ES-I3 (cell line): ENCODE results near the gene RGSL1.

ENCODE experiments used
- H3K36me3 ChIP-seq: 2 replicates; pipeline ENCODE4 v1.6.1; 2013; ENCODE audit warnings: mild to moderate bottlenecking, low read length, control low read depth, moderate library complexity; ENCODE audit not compliant: insufficient read depth
- H3K4me1 ChIP-seq: 2 replicates; pipeline ENCODE4 v1.6.1; 2013; ENCODE audit warnings: mild to moderate bottlenecking, control low read depth, low read length; ENCODE audit not compliant: insufficient read depth
- H3K9ac ChIP-seq: 2 replicates; pipeline ENCODE4 v1.6.1; 2013; ENCODE audit warnings: low read depth, mild to moderate bottlenecking, low read length, moderate library complexity
- H3K9me3 ChIP-seq: 2 replicates; pipeline ENCODE4 v1.6.1; 2013; ENCODE audit warnings: mild to moderate bottlenecking, low read length, moderate library complexity; ENCODE audit not compliant: control insufficient read depth, insufficient read depth

RGSL1 gene

GRCh38 chr1:182600036-182600713 lies 150.2 kb downstream of the RGSL1 start:
- H3K9me3 ChIP-seq = no peaks in the 10 kb centered on the region
- no peak overlapping the region for H3K9ac ChIP-seq
- H3K4me1 ChIP-seq = peaks cover 9% of the 10 kb centered on the region; the same call in 1 of the 2 replicates
- no peaks in the 10 kb centered on the region; the same call in 1 of the 2 replicates for H3K36me3 ChIP-seq

- Histone ChIP-seq H3K36me3 (no peaks in the 10 kb centered on the region; the same call in 1 of the 2 replicates), H3K9ac (no peak overlapping the region), H3K4me1 (peaks cover 9% of the 10 kb centered on the region; the same call in 1 of the 2 replicates), H3K9me3 (no peaks in the 10 kb centered on the region)
Measured at GRCh38 chr1:182600745-182601415, 150.9 kb downstream of the RGSL1 start.

GRCh38 chr1:182601416-182601786 lies 151.5 kb downstream of the RGSL1 start:
- no peaks in the 10 kb centered on the region; the same call in 1 of the 2 replicates for H3K36me3 ChIP-seq
- H3K4me1 ChIP-seq = peaks cover 9% of the 10 kb centered on the region; the same call in 1 of the 2 replicates
- H3K9me3 ChIP-seq = no peaks in the 10 kb centered on the region
- no peak overlapping the region for H3K9ac ChIP-seq

- H3K4me1 ChIP-seq = peaks cover 9% of the 10 kb centered on the region; the same call in 1 of the 2 replicates
- no peaks in the 10 kb centered on the region for H3K9me3 ChIP-seq
- no peak overlapping the region for H3K9ac ChIP-seq
- H3K36me3 ChIP-seq = no peaks in the 10 kb centered on the region; the same call in 1 of the 2 replicates
Measured at GRCh38 chr1:182601913-182602312, 152.0 kb downstream of the RGSL1 start.

- Histone ChIP-seq H3K9me3 (no peaks in the 10 kb centered on the region), H3K36me3 (no peaks in the 10 kb centered on the region; the same call in 1 of the 2 replicates), H3K9ac (peak overlapping the region; percentile 43; the same call in 1 of the 2 replicates), H3K4me1 (peaks cover 9% of the 10 kb centered on the region; the same call in 1 of the 2 replicates)
Measured at GRCh38 chr1:182602935-182603645, 153.1 kb downstream of the RGSL1 start.

- peak overlapping the region; percentile 43; the same call in 1 of the 2 replicates for H3K9ac ChIP-seq
- H3K9me3 ChIP-seq = no peaks in the 10 kb centered on the region
- H3K4me1 ChIP-seq = peaks cover 9% of the 10 kb centered on the region; the same call in 1 of the 2 replicates
- no peaks in the 10 kb centered on the region; the same call in 1 of the 2 replicates for H3K36me3 ChIP-seq
Measured at GRCh38 chr1:182603646-182604174, 153.8 kb downstream of the RGSL1 start.

GRCh38 chr1:182604175-182605164 lies 154.5 kb downstream of the RGSL1 start, which contains the start of gene RGS16:
Gene RGS16, minus strand, starts transcription at chr1:182604389. Its CDS starts 130 bp downstream, at chr1:182604259.
- Histone ChIP-seq H3K9ac (peak within 1 kb of the TSS; percentile 43; the same call in 1 of the 2 replicates), H3K4me1 (peaks cover 10% of the 10 kb centered on the region; the same call in 1 of the 2 replicates), H3K36me3 (no peaks in the 10 kb centered on the region; the same call in 1 of the 2 replicates), H3K9me3 (no peaks in the 10 kb centered on the region)

- peaks cover 11% of the 10 kb centered on the region for H3K4me1 ChIP-seq
Measured at GRCh38 chr1:182607566-182607965, 157.6 kb downstream of the RGSL1 start.

GRCh38 chr1:182608236-182608635 lies 158.3 kb downstream of the RGSL1 start:
- Histone ChIP-seq H3K9me3 (no peaks in the 10 kb centered on the region), H3K36me3 (no peaks in the 10 kb centered on the region), H3K4me1 (peaks cover 11% of the 10 kb centered on the region), H3K9ac (no peak overlapping the region)

More at GRCh38 chr1:182607566-182607965, 157.6 kb downstream of the RGSL1 start:
- no peaks in the 10 kb centered on the region; the same call in 1 of the 2 replicates for H3K36me3 ChIP-seq
- no peak overlapping the region for H3K9ac ChIP-seq
- no peaks in the 10 kb centered on the region for H3K9me3 ChIP-seq

GRCh38 chr1:182608845-182609610 lies 159.1 kb downstream of the RGSL1 start:
- H3K4me1 ChIP-seq = peaks cover 18% of the 10 kb centered on the region
- no peaks in the 10 kb centered on the region for H3K36me3 ChIP-seq
- H3K9ac ChIP-seq = no peak overlapping the region
- no peaks in the 10 kb centered on the region for H3K9me3 ChIP-seq
